Measurements from ENCODE around the gene FABP7.

DNA sequence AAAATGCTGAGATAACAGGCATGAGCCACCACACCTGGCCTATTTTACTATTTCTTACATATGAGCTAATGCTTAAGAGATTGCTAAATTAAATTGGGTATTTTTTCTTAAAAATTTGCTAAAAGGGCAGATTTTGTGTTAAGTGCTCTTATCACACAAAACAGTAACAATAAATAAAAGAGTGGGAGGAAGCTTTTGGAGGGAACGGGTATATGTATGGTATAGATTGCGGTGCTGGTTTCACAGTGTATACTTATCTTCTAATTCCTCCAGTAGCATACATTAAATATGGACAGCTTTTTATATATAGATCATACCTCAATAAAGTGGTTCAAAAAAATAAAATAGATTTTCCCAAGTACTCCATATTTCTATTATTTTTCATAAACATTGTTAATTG is 39.4 kb upstream of the FABP7 start:
- TF ChIP-seq EZH2 (IDR thresholded peaks at IDR 0.05; ENCODE audit: low read depth, unreplicated experiment) = no peak
- TF ChIP-seq, protein P1, sequence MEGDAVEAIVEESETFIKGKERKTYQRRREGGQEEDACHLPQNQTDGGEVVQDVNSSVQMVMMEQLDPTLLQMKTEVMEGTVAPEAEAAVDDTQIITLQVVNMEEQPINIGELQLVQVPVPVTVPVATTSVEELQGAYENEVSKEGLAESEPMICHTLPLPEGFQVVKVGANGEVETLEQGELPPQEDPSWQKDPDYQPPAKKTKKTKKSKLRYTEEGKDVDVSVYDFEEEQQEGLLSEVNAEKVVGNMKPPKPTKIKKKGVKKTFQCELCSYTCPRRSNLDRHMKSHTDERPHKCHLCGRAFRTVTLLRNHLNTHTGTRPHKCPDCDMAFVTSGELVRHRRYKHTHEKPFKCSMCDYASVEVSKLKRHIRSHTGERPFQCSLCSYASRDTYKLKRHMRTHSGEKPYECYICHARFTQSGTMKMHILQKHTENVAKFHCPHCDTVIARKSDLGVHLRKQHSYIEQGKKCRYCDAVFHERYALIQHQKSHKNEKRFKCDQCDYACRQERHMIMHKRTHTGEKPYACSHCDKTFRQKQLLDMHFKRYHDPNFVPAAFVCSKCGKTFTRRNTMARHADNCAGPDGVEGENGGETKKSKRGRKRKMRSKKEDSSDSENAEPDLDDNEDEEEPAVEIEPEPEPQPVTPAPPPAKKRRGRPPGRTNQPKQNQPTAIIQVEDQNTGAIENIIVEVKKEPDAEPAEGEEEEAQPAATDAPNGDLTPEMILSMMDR (conservative IDR thresholded peaks at IDR 0.05; ENCODE audit: low read depth in 2 of 2) = no peak
- no peak for TF ChIP-seq POLR2AphosphoS5 (IDR thresholded peaks at IDR 0.05; ENCODE audit: low read depth)
- TF ChIP-seq, protein P2, sequence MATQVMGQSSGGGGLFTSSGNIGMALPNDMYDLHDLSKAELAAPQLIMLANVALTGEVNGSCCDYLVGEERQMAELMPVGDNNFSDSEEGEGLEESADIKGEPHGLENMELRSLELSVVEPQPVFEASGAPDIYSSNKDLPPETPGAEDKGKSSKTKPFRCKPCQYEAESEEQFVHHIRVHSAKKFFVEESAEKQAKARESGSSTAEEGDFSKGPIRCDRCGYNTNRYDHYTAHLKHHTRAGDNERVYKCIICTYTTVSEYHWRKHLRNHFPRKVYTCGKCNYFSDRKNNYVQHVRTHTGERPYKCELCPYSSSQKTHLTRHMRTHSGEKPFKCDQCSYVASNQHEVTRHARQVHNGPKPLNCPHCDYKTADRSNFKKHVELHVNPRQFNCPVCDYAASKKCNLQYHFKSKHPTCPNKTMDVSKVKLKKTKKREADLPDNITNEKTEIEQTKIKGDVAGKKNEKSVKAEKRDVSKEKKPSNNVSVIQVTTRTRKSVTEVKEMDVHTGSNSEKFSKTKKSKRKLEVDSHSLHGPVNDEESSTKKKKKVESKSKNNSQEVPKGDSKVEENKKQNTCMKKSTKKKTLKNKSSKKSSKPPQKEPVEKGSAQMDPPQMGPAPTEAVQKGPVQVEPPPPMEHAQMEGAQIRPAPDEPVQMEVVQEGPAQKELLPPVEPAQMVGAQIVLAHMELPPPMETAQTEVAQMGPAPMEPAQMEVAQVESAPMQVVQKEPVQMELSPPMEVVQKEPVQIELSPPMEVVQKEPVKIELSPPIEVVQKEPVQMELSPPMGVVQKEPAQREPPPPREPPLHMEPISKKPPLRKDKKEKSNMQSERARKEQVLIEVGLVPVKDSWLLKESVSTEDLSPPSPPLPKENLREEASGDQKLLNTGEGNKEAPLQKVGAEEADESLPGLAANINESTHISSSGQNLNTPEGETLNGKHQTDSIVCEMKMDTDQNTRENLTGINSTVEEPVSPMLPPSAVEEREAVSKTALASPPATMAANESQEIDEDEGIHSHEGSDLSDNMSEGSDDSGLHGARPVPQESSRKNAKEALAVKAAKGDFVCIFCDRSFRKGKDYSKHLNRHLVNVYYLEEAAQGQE (IDR thresholded peaks at IDR 0.05; ENCODE audit: unreplicated experiment) = no peak
- TF ChIP-seq EZH2phosphoT487 (IDR thresholded peaks at IDR 0.05; ENCODE audit: unreplicated experiment) = no peak
- no peak for TF ChIP-seq JUNB (IDR thresholded peaks at IDR 0.05; ENCODE audit: unreplicated experiment)
- TF ChIP-seq NANOG (IDR thresholded peaks at IDR 0.05; ENCODE audit: borderline replicate concordance) = no peak
- TF ChIP-seq, protein P3, sequence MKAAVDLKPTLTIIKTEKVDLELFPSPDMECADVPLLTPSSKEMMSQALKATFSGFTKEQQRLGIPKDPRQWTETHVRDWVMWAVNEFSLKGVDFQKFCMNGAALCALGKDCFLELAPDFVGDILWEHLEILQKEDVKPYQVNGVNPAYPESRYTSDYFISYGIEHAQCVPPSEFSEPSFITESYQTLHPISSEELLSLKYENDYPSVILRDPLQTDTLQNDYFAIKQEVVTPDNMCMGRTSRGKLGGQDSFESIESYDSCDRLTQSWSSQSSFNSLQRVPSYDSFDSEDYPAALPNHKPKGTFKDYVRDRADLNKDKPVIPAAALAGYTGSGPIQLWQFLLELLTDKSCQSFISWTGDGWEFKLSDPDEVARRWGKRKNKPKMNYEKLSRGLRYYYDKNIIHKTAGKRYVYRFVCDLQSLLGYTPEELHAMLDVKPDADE (IDR thresholded peaks at IDR 0.05) = no peak
- TF ChIP-seq CREB1 (CRISPR knock-in tag; IDR thresholded peaks at IDR 0.05; ENCODE audit: low read depth) = no peak
- no peak for TF ChIP-seq ZNF331 (CRISPR knock-in tag; IDR thresholded peaks at IDR 0.05; ENCODE audit: low read depth)
- no peak for TF ChIP-seq ZNF114 (CRISPR knock-in tag; IDR thresholded peaks at IDR 0.05)

Measured in GM23338 (cell line).